ENCODE measurements around the gene NRDE2. TPM values are rescaled to one million over a fixed set of nuclear protein-coding genes. Genes with fewer than 3 reads are reported as not detected.

NRDE2 gene
- total and polyA plus RNA-seq, 2 donors from 2014 or later, result 7.0 to 27.9 TPM

- no peak overlapping the region for H3K27ac ChIP-seq (ENCODE audit: low read depth in 2 of 2, low read length in 2 of 2)
- intact Hi-C loops (cut with DNase I), result no loop called here
- H3K36me3 ChIP-seq (ENCODE audit: control insufficient read depth in 2 of 3, insufficient read depth in 3 of 3, low read length in 3 of 3), result no peaks in the 10 kb centered on the region
- no peak overlapping the region for H3K9ac ChIP-seq (ENCODE audit: low read length in 3 of 3)
- DNase-seq, result peak in 2 of 5 donors; percentile 59 to 70
- no peaks in the 10 kb centered on the region for H3K4me1 ChIP-seq (ENCODE audit: control insufficient read depth in 2 of 3, insufficient read depth in 2 of 3, low read depth in 1 of 3, low read length in 3 of 3)
- FAIRE-seq, result no peak
- no peaks in the 10 kb centered on the region for H3K9me3 ChIP-seq (ENCODE audit: control insufficient read depth in 2 of 3, insufficient read depth in 1 of 3, low read length in 3 of 3)
- H3K27me3 ChIP-seq (ENCODE audit: control insufficient read depth, insufficient read depth, low read length), result no peaks in the 10 kb centered on the region
- no peak for TF ChIP-seq CTCF (IDR thresholded peaks at IDR 0.05; ENCODE audit: borderline replicate concordance, extremely low read depth, insufficient read depth)
- no peak overlapping the region for H3K4me3 ChIP-seq (ENCODE audit: low read length in 3 of 3)
Observed at GRCh38 chr14:90336985-90337384, 5.2 kb upstream of the NRDE2 start.

GRCh38 chr14:90336401-90336800 is 4.7 kb upstream of the NRDE2 start:
- Histone ChIP-seq H3K9me3 (ENCODE audit: control insufficient read depth in 2 of 3, insufficient read depth in 1 of 3, low read length in 3 of 3) (no peaks in the 10 kb centered on the region), H3K27ac (ENCODE audit: low read depth in 2 of 2, low read length in 2 of 2) (no peak overlapping the region), H3K27me3 (ENCODE audit: control insufficient read depth, insufficient read depth, low read length) (no peaks in the 10 kb centered on the region), H3K4me3 (ENCODE audit: low read length in 3 of 3) (no peak overlapping the region), H3K4me1 (ENCODE audit: control insufficient read depth in 2 of 3, insufficient read depth in 2 of 3, low read depth in 1 of 3, low read length in 3 of 3) (no peaks in the 10 kb centered on the region), H3K36me3 (ENCODE audit: control insufficient read depth in 2 of 3, insufficient read depth in 3 of 3, low read length in 3 of 3) (no peaks in the 10 kb centered on the region), H3K9ac (ENCODE audit: low read length in 3 of 3) (no peak overlapping the region)
- TF ChIP-seq CTCF (IDR thresholded peaks at IDR 0.05; ENCODE audit: borderline replicate concordance, extremely low read depth, insufficient read depth), result no peak
- intact Hi-C loops (cut with DNase I), result no loop called here
- DNase-seq (no peak), FAIRE-seq (no peak)

GRCh38 chr14:90332271-90332584 is 487 bp upstream of the NRDE2 start:
- no peak for TF ChIP-seq CTCF (IDR thresholded peaks at IDR 0.05; ENCODE audit: borderline replicate concordance, extremely low read depth, insufficient read depth)
- FAIRE-seq (no peak), DNase-seq (no peak)
- Histone ChIP-seq H3K9me3 (ENCODE audit: control insufficient read depth in 2 of 3, insufficient read depth in 1 of 3, low read length in 3 of 3) (no peaks in the 10 kb centered on the region), H3K4me3 (ENCODE audit: low read length in 3 of 3) (peak overlapping the region; percentile 53 to 79 (median 70)), H3K27ac (ENCODE audit: low read depth in 2 of 2, low read length in 2 of 2) (peak overlapping the region; percentile 70 to 78), H3K27me3 (ENCODE audit: control insufficient read depth, insufficient read depth, low read length) (no peaks in the 10 kb centered on the region), H3K4me1 (ENCODE audit: control insufficient read depth in 2 of 3, insufficient read depth in 2 of 3, low read depth in 1 of 3, low read length in 3 of 3) (peaks cover 2 to 5% (median 4%) of the 10 kb centered on the region in 3 donors), H3K9ac (ENCODE audit: low read length in 3 of 3) (peak overlapping the region in 2 of 3 donors; percentile 11 to 56), H3K36me3 (ENCODE audit: control insufficient read depth in 2 of 3, insufficient read depth in 3 of 3, low read length in 3 of 3) (no peaks in the 10 kb centered on the region)
- intact Hi-C loops (cut with DNase I), result no loop called here
